ENCODE results near the gene HIP1R. TPM values are rescaled to one million over a fixed set of nuclear protein-coding genes. Genes with fewer than 3 reads are reported as not detected.

HIP1R gene
- polyA plus RNA-seq, 1 experiment, result 7.2 TPM

DNA sequence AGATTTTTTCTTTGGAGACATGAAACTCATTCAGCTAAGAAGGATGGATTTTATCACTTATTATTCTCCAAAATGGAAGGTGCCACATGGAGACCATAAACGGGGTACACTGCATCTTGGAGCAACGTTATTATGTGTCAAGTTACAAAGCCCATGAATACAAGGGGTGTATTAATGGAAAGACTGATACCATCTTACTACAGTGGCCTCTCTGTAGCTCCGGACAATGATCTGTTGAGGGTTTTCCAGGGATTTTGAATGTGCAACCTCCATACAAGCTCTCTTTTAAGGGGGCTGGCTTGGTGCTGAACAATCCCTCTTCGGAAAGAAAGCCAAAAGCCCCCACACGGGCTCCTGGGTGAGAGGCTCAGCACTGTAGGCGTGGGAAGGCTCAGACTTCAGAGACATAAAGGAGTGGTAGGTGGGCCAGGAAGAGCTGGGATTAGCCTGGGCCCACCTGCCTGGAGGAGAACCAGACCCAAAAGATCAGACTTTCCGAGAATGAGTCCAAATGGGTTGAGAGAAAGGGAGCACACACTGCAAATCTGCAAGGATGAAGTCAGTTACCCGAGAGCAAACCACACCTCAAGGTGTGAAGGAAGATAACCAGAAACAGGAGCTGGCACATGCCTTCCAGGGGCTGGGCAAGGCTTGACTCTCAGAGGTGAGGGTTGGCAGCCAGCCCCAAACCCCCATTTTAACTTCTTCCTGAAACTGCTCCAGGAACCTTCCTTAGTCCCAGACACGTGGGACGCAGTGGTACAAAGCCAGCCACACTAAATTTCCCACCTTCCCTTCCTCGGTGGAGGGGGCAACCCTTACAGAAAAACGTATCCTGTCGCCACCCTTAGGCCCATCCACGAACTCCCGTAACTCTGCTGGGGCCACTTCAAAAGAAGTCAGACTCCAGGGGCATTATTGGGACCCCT lies 59.2 kb downstream of the HIP1R start:
- DNase-seq (ENCODE audit: low read depth, low spot score), result no peak
- H3K27me3 ChIP-seq (ENCODE audit: control insufficient read depth, insufficient read depth, low read length), result no peaks in the 10 kb centered on the region
- CTCF ChIA-PET, result interaction anchor here (0.6 to 1.0 kb wide), 3 partner anchors 34 to 58 kb away, joined by 3 to 11 read pairs (median 3); no protein-coding TSS in a partner anchor
- POLR2A ChIA-PET, result interaction anchor here (0.7 kb wide), 1 partner anchor 24 kb away, joined by 8 read pairs; no protein-coding TSS in a partner anchor
- peak overlapping the region; percentile 13 for H3K27ac ChIP-seq (ENCODE audit: low read depth, low read length)
- TF ChIP-seq, protein P1, sequence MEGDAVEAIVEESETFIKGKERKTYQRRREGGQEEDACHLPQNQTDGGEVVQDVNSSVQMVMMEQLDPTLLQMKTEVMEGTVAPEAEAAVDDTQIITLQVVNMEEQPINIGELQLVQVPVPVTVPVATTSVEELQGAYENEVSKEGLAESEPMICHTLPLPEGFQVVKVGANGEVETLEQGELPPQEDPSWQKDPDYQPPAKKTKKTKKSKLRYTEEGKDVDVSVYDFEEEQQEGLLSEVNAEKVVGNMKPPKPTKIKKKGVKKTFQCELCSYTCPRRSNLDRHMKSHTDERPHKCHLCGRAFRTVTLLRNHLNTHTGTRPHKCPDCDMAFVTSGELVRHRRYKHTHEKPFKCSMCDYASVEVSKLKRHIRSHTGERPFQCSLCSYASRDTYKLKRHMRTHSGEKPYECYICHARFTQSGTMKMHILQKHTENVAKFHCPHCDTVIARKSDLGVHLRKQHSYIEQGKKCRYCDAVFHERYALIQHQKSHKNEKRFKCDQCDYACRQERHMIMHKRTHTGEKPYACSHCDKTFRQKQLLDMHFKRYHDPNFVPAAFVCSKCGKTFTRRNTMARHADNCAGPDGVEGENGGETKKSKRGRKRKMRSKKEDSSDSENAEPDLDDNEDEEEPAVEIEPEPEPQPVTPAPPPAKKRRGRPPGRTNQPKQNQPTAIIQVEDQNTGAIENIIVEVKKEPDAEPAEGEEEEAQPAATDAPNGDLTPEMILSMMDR (IDR thresholded peaks at IDR 0.05; ENCODE audit: low read depth, low read length), result no peak
- peak overlapping the region; percentile 92 for H3K4me3 ChIP-seq (ENCODE audit: low read depth, low read length)
- H3K9me3 ChIP-seq (ENCODE audit: control insufficient read depth, insufficient read depth, low read length), result peaks cover 2% of the 10 kb centered on the region; the same call in 1 of the 2 replicates

DNA sequence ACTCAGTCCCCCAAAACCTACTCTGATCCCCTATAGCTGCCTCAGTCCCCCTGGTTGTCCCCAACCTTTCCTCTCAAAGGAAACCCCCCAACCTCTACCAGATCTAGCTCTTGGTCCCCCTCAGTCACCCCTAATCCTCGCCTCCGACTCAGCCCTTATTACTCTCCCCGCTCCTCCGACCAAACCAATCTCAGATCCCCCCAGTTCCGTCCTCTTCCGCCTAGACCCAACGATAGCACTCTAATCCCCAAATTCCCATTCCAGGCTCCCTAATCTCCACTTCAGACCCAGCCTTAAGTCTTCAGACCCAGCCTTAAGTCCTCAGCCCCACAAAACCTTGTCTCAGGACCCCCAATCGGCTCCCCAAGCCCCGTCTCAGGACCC lies 60.1 kb downstream of the HIP1R start:
- H3K9me3 ChIP-seq (ENCODE audit: control insufficient read depth, insufficient read depth, low read length), result peaks cover 2% of the 10 kb centered on the region; the same call in 1 of the 2 replicates
- H3K27me3 ChIP-seq (ENCODE audit: control insufficient read depth, insufficient read depth, low read length), result no peaks in the 10 kb centered on the region
- DNase-seq (ENCODE audit: low read depth, low spot score), result no peak
- TF ChIP-seq, protein P1 (IDR thresholded peaks at IDR 0.05; ENCODE audit: low read depth, low read length), result no peak
- ChIA-PET POLR2A (no interaction called here), CTCF (interaction anchor here (1.0 kb wide), 1 partner anchor 34 kb away, joined by 3 read pairs; no protein-coding TSS in a partner anchor)
- peak overlapping the region; percentile 92 for H3K4me3 ChIP-seq (ENCODE audit: low read depth, low read length)
- peak overlapping the region; percentile 82 for H3K27ac ChIP-seq (ENCODE audit: low read depth, low read length)

DNA sequence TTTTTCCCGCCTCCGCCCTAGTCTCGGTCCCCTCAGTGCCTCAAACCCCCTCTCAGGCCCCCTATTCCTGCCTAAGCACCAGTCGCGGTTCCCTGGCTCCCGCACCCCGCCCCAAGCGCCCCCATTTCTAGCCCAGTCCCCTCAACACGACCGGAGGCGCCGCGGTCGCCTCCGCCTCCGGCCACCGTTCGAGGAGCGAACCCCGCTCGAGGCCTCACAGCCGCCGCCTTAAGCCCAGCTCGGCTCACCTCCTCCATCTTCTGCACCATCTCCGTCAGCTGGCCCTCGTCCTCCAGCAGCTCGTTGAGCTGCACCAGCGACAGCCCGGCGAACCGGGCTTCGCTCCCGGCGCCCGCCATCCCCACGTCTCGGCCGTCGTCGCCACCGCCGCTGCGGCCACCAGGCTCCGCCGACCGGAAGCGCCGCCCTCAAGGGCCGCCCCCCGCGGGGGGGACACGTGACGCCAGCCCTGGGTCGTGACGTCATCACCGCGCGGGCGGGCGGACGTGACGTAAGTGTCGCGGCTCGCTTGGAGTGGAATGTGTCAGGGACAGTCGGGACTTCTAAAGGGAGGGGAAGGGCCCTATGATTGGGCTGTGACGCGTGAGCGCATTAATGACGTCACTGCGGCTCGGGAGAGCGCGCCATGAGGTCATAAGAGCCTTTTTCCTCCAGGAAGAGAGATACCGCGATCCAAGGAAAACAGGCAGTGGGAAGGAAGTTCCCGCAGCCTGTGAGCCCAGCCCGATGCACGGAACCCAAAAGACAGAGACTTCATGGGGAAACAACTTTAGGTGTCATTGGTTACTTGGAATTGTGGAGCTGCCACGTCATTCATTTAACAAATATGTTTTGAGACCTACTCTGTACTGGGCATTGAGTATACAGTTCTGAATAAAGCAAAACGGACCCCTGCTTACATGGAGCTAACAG lies 60.7 kb downstream of the HIP1R start, which contains the start of gene VPS37B:
TSS of gene VPS37B (minus strand) at position 421 of the 933 bp plus-strand sequence. CDS start at position 359, 62 bp downstream.
- TF ChIP-seq, protein P1 (IDR thresholded peaks at IDR 0.05; ENCODE audit: low read depth, low read length), result no peak
- Histone ChIP-seq H3K27me3 (ENCODE audit: control insufficient read depth, insufficient read depth, low read length) (no peaks in the 10 kb centered on the region), H3K4me3 (ENCODE audit: low read depth, low read length) (peak within 1 kb of the TSS; percentile 92), H3K27ac (ENCODE audit: low read depth, low read length) (peak within 1 kb of the TSS; percentile 82), H3K9me3 (ENCODE audit: control insufficient read depth, insufficient read depth, low read length) (peaks cover 2% of the 10 kb centered on the region; the same call in 1 of the 2 replicates)
- ChIA-PET POLR2A (no interaction called here), CTCF (no interaction called here)
- DNase-seq (ENCODE audit: low read depth, low spot score), result no peak

DNA sequence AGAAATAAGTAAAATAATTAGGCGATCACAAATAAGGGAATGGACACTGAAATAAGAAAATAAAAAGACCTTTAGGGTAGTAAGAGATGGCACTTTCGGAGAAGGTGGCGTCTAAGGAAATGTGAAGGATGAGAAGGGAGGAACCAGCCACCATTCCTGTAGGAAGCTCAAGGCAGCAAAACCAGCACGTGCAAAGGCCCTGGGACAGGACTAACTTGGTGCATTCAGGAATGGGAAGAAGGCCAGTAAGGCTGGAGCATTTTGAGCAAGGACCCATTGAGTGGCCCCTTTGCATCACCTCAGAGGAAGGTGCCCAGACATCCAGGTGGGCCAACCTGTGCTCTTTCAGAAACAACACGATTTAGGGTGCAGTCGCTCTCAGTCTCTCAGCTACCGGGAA lies 61.4 kb downstream of the HIP1R start:
- CTCF ChIA-PET, result no interaction called here
- H3K27me3 ChIP-seq (ENCODE audit: control insufficient read depth, insufficient read depth, low read length), result no peaks in the 10 kb centered on the region
- H3K9me3 ChIP-seq (ENCODE audit: control insufficient read depth, insufficient read depth, low read length), result peaks cover 2% of the 10 kb centered on the region; the same call in 1 of the 2 replicates
- no peak overlapping the region for H3K4me3 ChIP-seq (ENCODE audit: low read depth, low read length)
- no peak for DNase-seq (ENCODE audit: low read depth, low spot score)
- POLR2A ChIA-PET, result no interaction called here
- no peak overlapping the region for H3K27ac ChIP-seq (ENCODE audit: low read depth, low read length)
- TF ChIP-seq, protein P1 (IDR thresholded peaks at IDR 0.05; ENCODE audit: low read depth, low read length), result no peak
